K562 (cell line): ENCODE results near the gene PIGQ. TPM values are rescaled to one million over a fixed set of nuclear protein-coding genes. Genes with fewer than 3 reads are reported as not detected.

Experiments used
- AFF1 ChIP-seq, 2 experiments: fragments of 450-650 bp; IDR thresholded peaks; 2 replicates each; pipeline ENCODE4 v1.6.1; 2018; ENCODE audit warnings: mild to moderate bottlenecking in 2 of 2, low read depth in 1 of 2; ENCODE audit not compliant: partially characterized antibody in 2 of 2
- CREB3L1 ChIP-seq: fragments of 450-650 bp; IDR thresholded peaks from 2 replicates; pipeline ENCODE4 v1.6.1; 2014; ENCODE audit warnings: low read depth, mild to moderate bottlenecking, moderate library complexity, borderline replicate concordance
- CTBP1 ChIP-seq: fragments of 450-650 bp; IDR thresholded peaks from 2 replicates; pipeline ENCODE4 v1.6.1; 2016; ENCODE audit warnings: borderline replicate concordance
- CTCFL ChIP-seq: IDR thresholded peaks from 2 replicates; pipeline ENCODE4 v1.6.1; 2011; ENCODE audit warnings: borderline replicate concordance, low read depth, mild to moderate bottlenecking, moderate library complexity, low read length; ENCODE audit not compliant: insufficient read depth, poor library complexity, severe bottlenecking
- GTF2F1 ChIP-seq: IDR thresholded peaks from 2 replicates; pipeline ENCODE4 v1.6.1; 2011; ENCODE audit warnings: low read depth, low read length, improper control_type of control experiment
- HSF4 ChIP-seq: fragments of 250-450 bp; sonication (Bioruptor Pico); IDR thresholded peaks from 2 replicates; pipeline ENCODE4 v2.1.2; 2022; ENCODE audit warnings: mild to moderate bottlenecking, moderate library complexity, borderline replicate concordance
- MBD2 ChIP-seq: sonication (generic); IDR thresholded peaks from 2 replicates; pipeline ENCODE4 v1.6.1; 2016; ENCODE audit warnings: low read depth, borderline replicate concordance
- NKRF ChIP-seq: fragments of 450-650 bp; IDR thresholded peaks from 2 replicates; pipeline ENCODE4 v1.6.1; 2016; ENCODE audit warnings: borderline replicate concordance
- RUNX1 ChIP-seq: sonication (generic); IDR thresholded peaks from 2 replicates; pipeline ENCODE4 v1.6.1; 2016; ENCODE audit warnings: antibody characterized with exemption, low read depth
- SMAD2 ChIP-seq: fragments of 150-350 bp; IDR thresholded peaks from 2 replicates; pipeline ENCODE4 v1.6.1; 2014; ENCODE audit warnings: low read depth, mild to moderate bottlenecking, low read length
- TFAP4 ChIP-seq: sonication (generic); formaldehyde crosslinking; IDR thresholded peaks from 2 replicates; pipeline ENCODE4 v1.8.0; 2022; ENCODE audit warnings: missing genetic modification reagents, mild to moderate bottlenecking, moderate library complexity, borderline replicate concordance
- ZNF133 ChIP-seq: fragments of 250-450 bp; sonication (Bioruptor Pico); IDR thresholded peaks from 2 replicates; pipeline ENCODE4 v1.4.0; 2020; ENCODE audit warnings: mild to moderate bottlenecking
- ZNF395 ChIP-seq: fragments of 200-800 bp; sonication (Bioruptor generic); IDR thresholded peaks from 2 replicates; pipeline ENCODE4 v1.6.1; 2017; ENCODE audit warnings: missing genetic modification characterization, missing compliant biosample characterization
- polyA plus RNA-seq, 8 experiments: library from polyadenylated mRNA; depleted of rRNA in 4 of 8; stranded (reverse) in 5 of 8; unstranded in 3 of 8; fragments of >200 nt; fragmentation: Nextera tagmentation in 2 of 8; fragmentation: Illumina TruSeq in 1 of 8; extraction: Ambion mirVana in 2 of 8; extraction: Trizol in 1 of 8; gene quantifications; 2 replicates each; pipeline versions ENCODE4 v1.2.1 to v1.2.3, GENCODE V29; 2011 to 2014; ENCODE audit warnings: inconsistent platforms in 1 of 8, missing spikeins in 1 of 8
- total RNA-seq, 7 experiments: library from RNA; depleted of rRNA in 6 of 7; stranded (reverse); fragments of >200 nt in 6 of 7; fragmentation: Illumina TruSeq in 2 of 7; extraction: Trizol in 2 of 7; gene quantifications; 2 replicates each; pipeline versions ENCODE4 v1.2.1 to v1.2.3, GENCODE V29; 2011 to 2021; ENCODE audit warnings: low replicate concordance in 1 of 7

PIGQ gene
- total and polyA plus RNA-seq, 9 of the 15 experiments (the other 6 are each of a cell fraction or from before 2014, with no cell fraction given) = 0.20 to 49.6 (median 11.7) TPM

GRCh38 chr16:527015-527903 is 42.5 kb upstream of the PIGQ start, which contains the start of gene CAPN15 (continued):
- TF ChIP-seq ZNF395 (CRISPR knock-in tag) = peak; percentile 82
- TF ChIP-seq SMAD2 = no peak
- TF ChIP-seq CREB3L1 = peak; percentile 97
- TF ChIP-seq HSF4 = no peak
- peak in 1 of 2 experiments; percentile 98 for TF ChIP-seq AFF1 (IDR thresholded peaks at IDR 0.05; ENCODE audit: low read depth in 1 of 2, partially characterized antibody in 2 of 2)
- TF ChIP-seq RUNX1 = no peak
- 0 out of 2 replicates have a peak, but pooled peaks have one; percentile 39 for TF ChIP-seq NKRF
- no peak for TF ChIP-seq GTF2F1
- peak; percentile 68 for TF ChIP-seq TFAP4 (CRISPR knock-in tag)
- peak; percentile 67 for TF ChIP-seq CTBP1
- peak; percentile 9 for TF ChIP-seq CTCFL
- TF ChIP-seq MBD2 = peak; percentile 82
- TF ChIP-seq ZNF133 = no peak
